GM21360 (cell line): ENCODE results near the gene DNAJC5G.

Source experiments
- ATAC-seq: cut with Tn5 transposase; IDR thresholded peaks from one replicate; pipeline ENCODE4 v1.9.1; 2021; ENCODE audit warnings: mild to moderate bottlenecking, moderate library complexity; ENCODE audit not compliant: unreplicated experiment

The DNAJC5G gene

GRCh38 chr2:27275211-27276150 lies at the start of gene DNAJC5G:
Gene DNAJC5G, plus strand, starts transcription at chr2:27275433. Its CDS starts 1,296 bp downstream, at chr2:27276729.
- ATAC-seq = no peak

DNA sequence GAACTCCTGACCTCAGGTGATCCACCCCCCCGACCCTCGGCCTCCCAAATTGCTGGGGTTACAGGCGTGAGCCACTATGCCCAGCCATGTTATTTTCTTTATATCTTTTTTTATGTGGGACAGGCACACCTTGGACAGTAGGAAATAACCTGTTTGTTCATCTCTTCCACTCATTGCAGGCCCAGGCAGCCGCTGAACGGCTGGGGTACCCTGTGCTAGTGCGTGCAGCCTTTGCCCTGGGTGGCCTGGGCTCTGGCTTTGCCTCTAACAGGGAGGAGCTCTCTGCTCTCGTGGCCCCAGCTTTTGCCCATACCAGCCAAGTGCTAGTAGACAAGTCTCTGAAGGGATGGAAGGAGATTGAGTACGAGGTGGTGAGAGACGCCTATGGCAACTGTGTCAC lies 49.7 kb upstream of the DNAJC5G start:
- ATAC-seq = no peak

- ATAC-seq = no peak
Observed at GRCh38 chr2:27227501-27227900, 47.7 kb upstream of the DNAJC5G start.

- ATAC-seq = no peak
Observed at GRCh38 chr2:27231921-27232320, 43.3 kb upstream of the DNAJC5G start.

- no peak for ATAC-seq
Observed at GRCh38 chr2:27233341-27233740, 41.9 kb upstream of the DNAJC5G start.

GRCh38 chr2:27236136-27236535 lies 39.1 kb upstream of the DNAJC5G start:
- ATAC-seq = no peak

DNA sequence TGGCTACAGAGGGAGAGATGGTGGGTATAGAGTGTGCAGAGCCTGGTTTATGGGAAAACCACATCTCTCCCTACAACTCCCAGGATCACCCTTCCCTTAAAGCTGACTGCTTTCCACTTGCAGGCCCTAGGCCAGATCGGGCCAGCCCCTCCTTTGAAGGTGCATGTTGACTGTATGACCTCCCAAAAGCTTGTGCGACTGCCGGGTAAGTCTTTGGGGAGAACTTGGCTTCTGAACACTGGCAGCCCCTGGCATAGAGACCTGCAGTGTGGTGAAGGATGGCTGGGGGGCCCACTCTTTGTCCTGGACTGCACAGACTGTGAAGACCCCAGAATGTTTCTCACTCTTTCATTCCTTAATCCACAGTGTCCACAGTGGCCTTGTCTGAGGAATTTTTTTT lies 38.6 kb upstream of the DNAJC5G start:
- ATAC-seq = no peak

DNA sequence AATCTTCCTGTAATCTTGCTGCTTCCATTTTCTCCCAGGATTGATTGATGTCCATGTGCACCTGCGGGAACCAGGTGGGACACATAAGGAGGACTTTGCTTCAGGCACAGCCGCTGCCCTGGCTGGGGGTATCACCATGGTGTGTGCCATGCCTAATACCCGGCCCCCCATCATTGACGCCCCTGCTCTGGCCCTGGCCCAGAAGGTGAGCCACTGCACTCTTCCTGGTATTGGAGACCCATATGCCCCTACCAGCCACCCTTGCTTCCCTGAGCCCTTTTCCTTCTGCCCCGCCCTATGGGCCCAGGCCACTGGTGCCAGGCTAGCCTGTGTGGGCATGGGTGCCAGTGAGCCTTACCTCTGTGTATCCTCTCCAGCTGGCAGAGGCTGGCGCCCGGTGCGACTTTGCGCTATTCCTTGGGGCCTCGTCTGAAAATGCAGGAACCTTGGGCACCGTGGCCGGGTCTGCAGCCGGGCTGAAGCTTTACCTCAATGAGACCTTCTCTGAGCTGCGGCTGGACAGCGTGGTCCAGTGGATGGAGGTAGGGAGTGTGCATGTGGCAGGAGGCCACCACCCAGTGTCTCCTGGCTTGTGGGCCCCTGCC lies 37.8 kb upstream of the DNAJC5G start:
- ATAC-seq = no peak

GRCh38 chr2:27238976-27239375 lies 36.3 kb upstream of the DNAJC5G start:
- ATAC-seq = no peak

DNA sequence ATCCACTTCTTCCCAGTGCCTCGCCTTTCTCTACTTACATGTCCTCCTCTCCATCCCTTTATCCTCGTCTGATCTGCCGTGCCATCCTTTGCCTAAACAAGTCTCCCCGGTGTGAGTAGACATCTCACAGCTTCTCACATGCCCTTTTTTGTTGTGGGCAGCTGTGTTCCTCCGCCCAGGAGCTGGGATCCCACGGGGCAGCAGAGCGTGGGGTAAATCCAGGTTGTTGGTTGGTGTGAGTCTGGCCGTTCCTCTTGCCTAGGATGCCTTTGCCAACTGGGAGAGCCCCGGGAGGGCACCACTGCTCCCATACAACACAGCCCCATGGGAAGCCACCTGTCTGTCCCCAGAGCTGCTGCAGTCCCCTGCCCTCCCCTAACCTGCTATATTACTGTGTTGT lies 34.8 kb upstream of the DNAJC5G start:
- ATAC-seq = no peak

GRCh38 chr2:27241761-27242613 lies 33.2 kb upstream of the DNAJC5G start:
- ATAC-seq = no peak

DNA sequence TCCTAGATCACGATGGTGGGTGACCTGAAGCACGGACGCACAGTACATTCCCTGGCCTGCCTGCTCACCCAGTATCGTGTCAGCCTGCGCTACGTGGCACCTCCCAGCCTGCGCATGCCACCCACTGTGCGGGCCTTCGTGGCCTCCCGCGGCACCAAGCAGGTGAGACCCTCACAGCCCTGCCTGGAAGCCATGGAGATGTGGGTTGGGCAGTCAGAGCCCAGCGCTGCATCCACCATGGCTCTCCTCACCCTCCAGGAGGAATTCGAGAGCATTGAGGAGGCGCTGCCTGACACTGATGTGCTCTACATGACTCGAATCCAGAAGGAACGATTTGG lies 32.6 kb upstream of the DNAJC5G start:
- no peak for ATAC-seq

GRCh38 chr2:27243391-27244130 lies 31.7 kb upstream of the DNAJC5G start:
- no peak for ATAC-seq

DNA sequence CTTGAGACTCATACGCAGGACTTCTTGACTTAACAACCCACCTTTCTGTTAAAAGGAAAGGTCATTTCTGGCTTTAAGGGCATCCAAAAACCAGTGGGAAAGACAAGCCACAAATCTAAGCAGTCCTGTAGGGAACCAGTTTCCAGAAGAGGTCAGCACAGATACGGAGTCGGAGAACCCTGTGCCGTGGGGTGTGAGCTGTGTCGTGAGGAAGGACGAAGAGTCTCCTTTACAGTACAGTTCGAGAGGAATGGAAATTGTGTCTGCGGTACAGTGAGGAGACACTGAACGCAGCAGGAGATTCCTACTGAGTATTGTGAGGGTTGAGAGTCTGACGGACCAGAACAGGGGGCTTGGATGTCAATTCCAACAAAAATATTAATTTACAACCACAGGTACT lies 30.1 kb upstream of the DNAJC5G start:
- no peak for ATAC-seq

DNA sequence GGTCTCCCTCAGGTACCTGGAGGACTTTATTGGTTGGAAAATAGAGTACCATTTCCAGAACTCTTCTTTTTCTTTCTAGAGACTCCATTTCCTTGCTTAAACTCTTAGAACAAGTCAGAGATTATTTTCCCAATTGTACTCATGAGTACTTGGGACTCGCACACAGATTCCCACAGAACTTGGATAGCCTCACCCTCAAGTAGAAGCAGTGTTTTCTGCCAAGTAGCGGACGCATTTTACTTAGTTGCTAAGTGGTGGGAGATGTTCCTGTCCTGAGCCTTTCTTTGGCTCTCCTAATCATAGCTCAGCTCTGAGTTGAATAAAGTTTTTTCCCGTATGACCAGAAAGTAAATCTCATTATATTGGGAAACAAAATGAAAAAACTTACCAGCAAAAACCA lies 29.6 kb upstream of the DNAJC5G start:
- no peak for ATAC-seq

- ATAC-seq = no peak
Observed at GRCh38 chr2:27247893-27248292, 27.3 kb upstream of the DNAJC5G start.

- ATAC-seq = no peak
Observed at GRCh38 chr2:27249159-27249890, 25.9 kb upstream of the DNAJC5G start.

DNA sequence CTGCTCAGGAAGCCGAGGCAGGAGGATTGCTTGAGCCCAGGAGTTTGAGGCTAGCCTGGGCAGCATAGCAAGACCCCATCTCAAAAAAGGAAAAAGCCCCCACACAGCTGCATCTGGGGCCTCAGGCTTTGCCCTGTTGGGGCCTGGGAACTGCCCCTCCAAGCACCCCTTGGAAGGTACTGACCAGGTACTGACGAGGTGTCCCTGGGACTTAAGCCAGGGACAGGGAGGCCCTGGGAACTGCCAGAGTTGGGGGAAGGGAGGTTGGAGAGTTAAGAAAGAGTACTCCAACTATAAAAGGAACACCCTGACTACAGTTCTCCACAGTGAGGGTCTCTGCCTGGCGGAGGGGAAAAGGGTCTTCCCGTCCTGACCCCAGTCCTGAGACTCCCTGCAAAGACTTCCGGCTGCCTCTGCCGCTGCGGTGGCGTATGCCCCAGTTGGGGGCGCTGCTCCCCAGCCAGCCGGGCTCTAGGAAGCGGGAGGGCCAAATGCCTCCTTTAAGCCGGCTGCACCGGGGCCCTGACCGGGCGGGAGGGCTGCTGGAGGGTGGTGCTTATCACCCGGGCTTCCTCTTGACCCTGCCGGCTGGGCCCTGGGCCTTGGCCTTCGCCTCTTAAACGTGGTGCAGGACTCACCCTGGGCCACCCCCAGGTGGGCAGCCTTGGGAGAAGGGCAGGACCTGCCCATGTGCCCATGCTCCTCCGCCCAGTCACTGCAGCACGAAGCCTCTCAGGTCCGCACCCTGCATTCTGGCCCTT lies 25.2 kb upstream of the DNAJC5G start:
- no peak for ATAC-seq

GRCh38 chr2:27250652-27251379 lies 24.4 kb upstream of the DNAJC5G start:
- no peak for ATAC-seq
